C1 segment of cervical spinal cord (tissue), 14 donors: ENCODE data around the gene CTAGE4.
"Not testable (repeated sequence)": the region's sequence is repeated elsewhere in the genome, so short reads cannot be mapped to it uniquely, and the experiment has no call there.

Experiments used
- DNase-seq, 14 donors: peaks; one replicate each; lab custom pipeline; 2025; lab: John Stamatoyannopoulos, UW

CTAGE4 gene

DNA sequence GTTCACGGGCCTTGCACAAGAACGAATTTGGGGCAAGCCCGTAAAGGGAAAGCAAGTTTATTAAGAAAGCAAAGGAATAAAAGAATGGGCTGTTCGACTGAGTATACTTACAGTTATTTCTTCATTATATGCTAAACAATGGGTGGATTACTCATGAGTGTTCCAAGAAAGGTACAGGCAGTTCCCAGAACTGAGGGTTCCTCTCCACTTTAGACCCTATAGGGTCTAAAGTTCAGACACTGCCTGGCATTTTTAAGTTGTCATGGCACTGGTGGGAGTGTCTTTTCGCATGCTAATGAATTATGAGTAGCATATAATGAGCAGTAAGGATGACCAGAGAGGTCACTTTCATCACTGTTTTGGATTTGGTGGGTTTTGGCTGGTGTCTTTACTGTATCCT lies 22.0 kb downstream of the CTAGE4 start:
- DNase-seq, result not testable (repeated sequence)

DNA sequence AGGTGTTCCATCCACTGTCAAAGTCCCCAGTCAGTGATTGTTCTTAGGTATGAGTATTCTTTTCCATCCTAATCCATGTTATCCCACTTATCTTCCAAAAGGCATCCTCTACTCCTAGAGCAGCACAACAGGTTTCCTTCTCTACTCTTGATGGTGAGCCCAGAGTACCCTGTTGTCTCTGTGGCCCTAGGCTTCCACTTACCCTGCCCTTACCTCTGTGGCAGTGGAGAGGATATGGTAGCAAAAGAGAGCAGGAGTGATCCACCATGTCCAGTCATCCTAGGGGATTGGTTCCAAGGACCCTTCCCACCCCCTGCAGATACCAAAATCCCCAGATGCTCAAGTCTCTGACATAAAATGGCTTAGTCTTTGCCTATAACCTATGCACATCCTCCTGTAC lies 33.9 kb downstream of the CTAGE4 start:
- DNase-seq, result not testable (repeated sequence)

DNA sequence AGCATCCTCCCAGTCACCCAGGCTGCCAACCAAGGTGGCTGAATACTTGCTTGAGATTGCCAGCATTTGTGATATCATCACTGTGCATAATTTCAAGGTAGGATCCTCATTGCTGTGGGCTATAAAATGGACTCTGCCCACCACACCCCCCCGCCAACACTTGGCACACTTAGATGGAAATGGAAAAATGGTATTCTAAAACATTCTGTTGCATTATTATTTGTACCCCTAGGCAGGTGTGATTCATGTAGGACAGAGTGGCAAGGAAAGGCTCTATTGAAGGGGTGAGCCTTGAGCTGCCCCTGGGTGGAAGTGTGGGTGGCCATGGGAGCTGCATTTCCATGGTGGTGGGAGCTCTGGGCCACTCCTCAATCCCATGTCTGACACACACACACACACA lies 35.3 kb downstream of the CTAGE4 start:
- DNase-seq, result not testable (repeated sequence)

DNA sequence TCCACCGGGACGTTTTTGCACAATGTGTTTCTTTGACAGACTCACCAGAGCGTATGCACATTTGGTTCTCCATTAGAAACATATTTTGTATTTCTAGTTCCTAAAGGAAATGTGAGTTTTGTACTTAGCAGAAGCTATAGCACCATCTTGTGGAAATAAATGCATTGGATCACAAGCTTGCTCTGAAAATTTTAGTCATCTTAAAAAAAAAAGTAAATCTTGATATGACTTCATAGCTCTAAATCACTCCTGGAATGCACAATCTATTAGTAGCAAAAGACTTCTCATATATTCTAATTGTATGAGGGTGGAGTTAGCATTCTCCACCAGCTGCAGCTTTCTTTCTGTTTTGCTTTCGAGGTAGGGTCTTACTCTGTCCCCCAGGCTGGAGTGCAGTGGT lies 35.9 kb downstream of the CTAGE4 start:
- DNase-seq, result not testable (repeated sequence)

DNA sequence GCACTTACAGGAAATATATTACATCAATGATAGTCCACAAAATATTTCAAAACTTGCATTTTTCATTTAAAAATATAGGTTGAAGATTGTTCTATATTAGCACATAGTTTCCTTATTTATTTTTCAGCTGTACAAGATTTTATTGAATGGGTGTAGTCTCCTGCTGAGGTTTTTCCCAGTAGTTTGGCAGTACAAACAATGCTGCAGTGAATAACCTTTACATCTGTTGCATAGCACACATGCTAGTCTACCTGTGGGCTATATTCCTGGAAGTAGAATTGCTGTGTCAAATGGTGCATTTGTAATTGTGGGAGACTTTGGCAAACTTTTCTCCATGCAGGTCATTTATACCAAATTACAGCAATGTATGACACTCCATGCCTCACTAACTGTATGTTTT lies 37.3 kb downstream of the CTAGE4 start:
- not testable (repeated sequence) for DNase-seq

DNA sequence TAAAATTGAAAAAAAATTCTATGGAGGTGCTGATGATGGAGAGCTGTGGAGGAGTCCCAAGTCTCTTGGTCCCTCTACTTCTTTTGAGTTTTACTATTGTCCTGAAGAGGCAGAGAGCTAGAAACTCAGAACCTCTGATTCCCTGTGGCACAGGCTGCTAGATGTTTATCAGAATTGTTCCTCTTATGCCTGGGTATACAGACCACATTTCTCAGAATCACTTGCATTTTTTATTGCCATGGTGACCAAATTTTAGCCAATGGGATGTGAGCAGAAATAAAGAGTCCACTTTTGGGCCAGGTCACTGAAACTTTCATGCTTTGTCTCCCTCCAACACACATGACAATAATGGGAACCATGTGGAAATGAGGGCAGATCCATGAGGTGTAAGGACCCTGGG lies 40.4 kb downstream of the CTAGE4 start:
- not testable (repeated sequence) for DNase-seq

DNA sequence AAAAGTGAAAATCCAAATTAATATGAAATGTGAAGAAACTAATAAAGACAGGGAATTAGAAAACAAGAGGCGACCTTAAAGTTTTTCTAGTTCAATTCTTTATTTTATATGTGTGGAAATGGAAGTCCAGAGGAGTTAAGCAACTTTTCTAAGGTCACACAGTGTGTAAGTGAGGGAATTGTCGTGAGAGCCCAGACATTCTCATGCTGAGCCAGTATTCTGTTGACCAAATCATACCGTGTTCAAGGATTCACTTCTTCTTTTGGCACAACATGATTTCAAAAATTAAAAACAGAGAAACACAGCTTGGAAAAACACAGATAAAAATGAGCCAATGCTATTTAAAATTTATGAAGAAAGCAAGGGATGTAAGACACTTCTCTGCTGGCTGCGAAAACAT lies 43.6 kb downstream of the CTAGE4 start:
- not testable (repeated sequence) for DNase-seq

DNA sequence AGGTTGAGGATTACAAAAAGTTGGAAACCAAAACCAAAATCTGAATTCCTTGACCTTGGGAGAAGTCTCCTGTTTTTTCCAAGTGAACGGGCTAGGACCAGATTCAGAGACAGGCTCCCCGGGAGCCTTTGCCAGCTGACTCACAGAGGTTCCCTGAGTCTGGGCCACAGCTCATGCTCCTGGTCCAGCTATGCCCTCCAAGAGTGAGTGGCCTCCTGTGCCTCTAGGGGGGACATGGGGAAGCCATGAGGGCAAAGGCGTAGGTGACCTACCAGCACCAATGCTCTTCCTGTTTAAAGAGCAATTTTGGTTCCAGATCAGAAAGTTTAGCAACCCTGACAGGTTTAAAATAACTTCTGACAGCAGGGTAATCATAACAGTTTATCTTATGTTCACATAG lies 45.5 kb downstream of the CTAGE4 start:
- not testable (repeated sequence) for DNase-seq

DNA sequence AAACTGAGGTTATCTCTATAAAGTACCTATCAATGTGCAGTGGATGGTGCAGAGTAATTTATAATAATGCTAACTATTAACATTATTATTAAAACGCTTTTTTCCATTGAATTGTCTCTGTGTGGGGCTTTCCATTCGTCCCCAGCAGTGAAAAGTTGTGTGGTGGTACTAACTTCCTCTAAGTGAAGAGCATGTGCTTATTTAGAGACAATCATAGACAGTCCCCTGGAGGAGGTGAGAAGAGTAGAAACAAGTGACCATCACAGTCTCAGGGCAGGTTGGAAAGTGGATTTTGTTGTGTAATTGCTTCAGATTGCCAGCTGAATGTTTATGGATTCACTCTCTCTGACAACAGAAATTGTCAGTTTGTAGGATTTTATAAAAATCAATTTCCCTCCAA lies 47.8 kb downstream of the CTAGE4 start:
- DNase-seq, result not testable (repeated sequence)

DNA sequence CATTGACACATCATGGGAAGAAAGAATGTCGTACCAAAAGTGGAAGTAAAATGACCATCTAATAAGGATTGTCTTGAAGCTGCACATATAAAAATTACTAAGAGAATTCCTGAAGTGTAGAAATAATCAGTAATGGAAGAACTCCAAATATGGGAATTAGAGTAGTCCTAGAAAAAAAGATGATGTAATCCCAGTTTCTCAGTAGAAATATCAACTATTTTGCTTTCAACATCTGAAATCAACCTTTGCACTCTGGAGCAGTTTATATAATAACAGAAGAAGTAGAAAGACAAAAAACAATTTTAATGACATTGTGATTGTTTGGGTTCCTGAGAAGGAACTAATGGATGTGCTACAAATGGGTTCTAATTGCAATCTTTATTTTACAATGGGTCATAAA lies 49.8 kb downstream of the CTAGE4 start:
- DNase-seq, result not testable (repeated sequence)
